GM18502 (cell line): Measurements from ENCODE around the gene LAMC2.
A peak's percentile ranks its signal among the peaks of the same experiment; 100 is the strongest.

ENCODE experiments used
- ATAC-seq: cut with Tn5 transposase; IDR thresholded peaks from one replicate; pipeline ENCODE4 v1.9.1; 2021; ENCODE audit warnings: mild to moderate bottlenecking; ENCODE audit not compliant: unreplicated experiment, poor library complexity

Gene LAMC2

DNA sequence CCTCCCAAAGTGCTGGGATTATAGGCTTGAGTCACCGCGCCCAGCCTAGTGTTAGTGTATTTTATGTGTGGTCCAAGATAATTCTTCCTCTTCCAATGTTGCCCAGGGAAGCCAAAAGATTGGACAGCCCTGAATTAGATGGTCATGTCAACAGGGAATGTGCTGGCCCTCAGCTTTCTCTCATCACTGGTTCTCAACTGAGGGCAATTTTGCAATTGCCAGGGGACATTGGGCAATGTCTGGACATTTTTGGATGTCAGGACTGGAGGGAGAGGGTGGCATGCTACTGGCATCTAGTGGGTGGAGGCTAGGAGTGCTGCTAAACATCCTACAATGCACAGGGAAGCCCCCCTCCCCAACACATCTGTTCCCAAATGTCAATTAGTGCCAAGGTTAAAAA, 95.0 kb downstream of the LAMC2 start:
- no peak for ATAC-seq

DNA sequence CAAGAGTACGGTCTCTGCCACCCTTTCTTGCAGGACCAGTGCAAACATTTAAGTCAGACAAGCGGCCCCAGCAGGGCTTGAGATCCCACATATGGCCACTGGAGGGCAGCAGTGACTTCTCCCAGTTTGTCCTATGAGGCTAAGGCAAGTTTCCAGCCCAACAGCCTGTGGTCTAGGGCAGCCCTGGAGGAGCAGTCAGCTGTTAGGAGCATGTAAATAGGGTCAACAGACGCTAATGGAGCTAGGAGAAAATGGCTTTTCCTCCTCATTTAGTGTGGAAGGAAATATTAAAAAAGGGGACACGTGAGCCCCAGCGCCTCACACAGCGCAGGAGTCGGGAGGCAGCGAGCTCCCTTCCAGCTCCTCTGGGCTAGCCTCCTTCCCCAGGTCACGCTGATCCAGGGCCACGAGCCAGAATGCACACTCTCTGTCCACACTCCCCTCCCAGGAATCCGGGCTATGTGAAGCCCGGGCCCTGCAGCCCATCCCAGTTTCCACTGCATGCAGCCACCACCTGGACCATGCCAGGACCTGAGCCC, 95.6 kb downstream of the LAMC2 start:
- peak; percentile 71 for ATAC-seq

DNA sequence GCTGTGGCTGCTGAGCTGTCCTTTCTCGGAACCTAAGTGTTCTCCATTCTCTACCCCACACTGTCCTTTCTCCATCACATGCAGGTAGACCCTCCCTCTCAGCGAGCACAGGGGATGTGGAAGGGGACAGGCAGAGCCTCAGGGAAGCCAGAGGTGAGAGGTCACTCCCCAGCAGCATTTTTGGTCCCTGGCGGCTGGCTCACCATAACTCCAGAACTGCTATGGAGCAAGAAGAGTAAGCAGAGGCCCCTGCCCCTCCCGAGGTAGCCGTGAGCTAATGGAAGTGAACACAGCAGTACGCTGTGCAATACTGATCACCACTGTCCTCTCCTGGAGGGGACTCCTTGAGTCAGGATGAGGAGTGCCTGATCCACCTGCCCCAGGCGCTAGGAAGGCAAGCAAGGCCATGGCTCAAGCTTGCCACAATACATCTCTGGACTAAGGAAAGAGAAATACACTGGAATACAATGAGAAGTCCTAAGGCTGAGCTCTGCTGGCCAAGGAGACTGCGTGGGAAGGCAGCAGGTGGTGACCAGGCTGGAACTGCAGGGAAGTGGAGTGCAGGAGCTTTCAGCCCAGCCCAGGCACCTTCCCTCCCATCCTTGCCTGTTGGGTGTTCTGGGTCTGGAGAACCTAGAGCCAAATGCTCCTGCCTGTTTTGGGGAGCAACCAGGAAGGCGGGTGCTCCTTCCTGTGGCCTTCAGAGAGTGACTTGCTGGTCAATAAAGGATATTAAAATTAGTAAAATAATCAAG, 96.2 kb downstream of the LAMC2 start:
- no peak for ATAC-seq

DNA sequence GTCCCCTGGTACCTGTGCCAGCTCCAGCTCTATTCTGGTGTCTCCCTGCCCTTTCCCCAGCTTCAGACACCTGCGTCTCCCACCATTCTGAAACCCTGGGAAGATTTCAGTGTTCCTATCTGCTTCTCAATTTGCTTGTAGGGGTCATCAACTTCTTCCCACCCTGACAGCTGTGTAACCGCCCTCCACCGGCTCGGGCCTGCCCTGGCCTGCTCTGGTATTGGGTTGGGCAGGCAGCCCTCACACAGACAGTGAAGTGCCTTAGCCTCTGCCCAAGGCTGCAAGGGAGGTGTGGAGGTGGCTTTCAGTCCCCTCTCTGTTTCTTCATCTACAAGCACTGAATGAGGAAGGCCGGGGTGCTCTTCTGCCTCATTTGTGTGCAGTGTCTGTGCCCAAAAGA, 97.2 kb downstream of the LAMC2 start:
- ATAC-seq, result no peak

DNA sequence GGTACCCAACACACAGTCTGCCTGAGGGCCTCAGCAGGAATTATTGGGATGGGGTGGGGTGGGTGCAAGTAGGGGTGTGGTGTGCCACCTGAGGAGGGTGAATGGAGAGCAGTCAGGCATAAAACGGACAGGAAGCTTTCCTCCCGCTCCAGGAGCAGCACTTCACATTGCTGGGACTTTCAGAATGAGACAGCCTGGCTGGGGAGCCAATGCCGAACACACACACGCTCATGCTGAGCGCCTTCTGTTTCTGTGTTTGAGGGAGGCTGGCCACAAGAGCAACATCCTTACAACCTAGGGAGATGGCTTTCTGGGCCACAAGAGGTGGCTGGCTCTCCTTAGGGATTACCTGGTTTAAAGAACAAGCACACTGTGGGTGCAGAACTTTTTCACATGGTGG, 98.0 kb downstream of the LAMC2 start:
- no peak for ATAC-seq

DNA sequence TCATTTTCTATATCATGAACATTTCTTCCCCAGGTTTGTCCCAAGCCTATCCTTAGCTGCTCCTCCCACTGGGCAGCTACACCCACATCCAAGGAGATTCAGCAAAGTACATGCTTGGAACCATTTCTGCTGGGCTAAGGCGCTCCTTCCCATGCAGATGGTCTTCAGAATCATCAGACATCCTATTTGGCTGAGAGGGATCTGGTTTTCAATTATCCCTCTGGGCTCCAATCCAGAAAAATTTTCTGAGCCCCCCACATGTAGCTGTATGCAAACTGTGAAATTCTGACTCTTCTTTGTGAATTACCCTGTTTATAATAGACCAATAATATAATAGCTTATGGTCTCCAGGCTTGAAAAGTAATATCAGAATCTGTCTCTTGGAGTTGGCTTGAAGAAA, 99.2 kb downstream of the LAMC2 start:
- ATAC-seq, result no peak

DNA sequence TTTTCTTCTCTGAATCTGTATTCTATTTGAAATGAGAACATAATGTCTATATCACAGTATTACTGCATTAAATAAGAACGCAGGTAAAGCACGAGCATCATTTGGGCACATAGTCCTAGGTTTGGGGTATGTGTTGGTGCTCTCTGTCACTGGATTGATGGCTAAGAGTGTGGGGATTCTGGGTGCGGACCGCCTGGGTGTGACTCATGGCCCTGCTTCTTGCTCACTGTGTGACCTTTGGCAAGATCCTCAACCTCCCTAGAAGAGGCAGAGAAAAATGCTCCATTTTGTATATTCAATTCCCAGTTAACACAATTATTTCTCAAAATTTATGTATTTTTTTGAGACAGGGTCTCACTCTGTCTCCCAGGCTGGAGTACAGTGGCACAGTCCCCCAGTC, 99.7 kb downstream of the LAMC2 start:
- no peak for ATAC-seq

DNA sequence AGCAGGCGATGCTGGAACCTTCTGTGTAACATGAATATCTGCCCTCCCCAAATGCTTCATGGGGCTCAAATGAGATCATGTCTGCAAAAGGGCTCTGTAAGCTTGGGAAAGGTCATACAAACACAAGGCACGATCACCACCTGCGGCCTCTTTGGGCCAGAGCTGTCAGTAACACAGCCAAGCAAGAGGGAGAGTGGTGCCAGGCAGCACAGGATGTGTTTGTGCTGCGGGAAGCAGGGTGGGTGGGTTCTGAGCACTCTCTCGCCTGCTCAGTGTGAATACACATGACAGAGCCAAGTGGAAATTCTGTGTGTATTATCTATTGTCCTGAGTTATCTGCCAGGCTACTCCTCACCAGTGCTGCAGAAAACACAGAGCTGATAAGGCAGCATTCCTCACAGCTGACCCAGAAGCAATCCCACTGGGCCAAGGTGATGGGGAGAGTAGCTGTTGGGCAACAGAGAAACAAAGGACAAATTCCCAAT, 101.2 kb downstream of the LAMC2 start:
- ATAC-seq, result no peak

DNA sequence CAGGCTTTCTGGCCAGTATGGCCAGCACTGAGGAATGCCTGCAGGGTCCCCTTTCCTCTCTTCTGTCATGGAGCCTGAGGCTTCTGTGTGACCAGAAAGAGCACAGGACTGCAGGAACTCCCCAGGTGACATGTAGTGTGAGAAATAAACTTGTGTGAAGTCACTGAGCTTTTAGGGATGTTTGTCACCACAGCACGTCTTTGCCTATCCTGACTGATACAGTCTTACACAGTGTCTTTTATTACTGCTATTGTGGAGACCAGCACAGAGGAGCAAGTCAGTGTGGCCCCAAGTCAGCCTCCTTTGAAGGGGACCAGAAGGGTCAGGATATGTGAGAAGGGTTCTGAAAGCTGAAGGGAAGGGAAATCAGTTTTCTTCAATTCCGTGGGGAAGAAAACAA, 102.5 kb downstream of the LAMC2 start:
- ATAC-seq, result no peak

DNA sequence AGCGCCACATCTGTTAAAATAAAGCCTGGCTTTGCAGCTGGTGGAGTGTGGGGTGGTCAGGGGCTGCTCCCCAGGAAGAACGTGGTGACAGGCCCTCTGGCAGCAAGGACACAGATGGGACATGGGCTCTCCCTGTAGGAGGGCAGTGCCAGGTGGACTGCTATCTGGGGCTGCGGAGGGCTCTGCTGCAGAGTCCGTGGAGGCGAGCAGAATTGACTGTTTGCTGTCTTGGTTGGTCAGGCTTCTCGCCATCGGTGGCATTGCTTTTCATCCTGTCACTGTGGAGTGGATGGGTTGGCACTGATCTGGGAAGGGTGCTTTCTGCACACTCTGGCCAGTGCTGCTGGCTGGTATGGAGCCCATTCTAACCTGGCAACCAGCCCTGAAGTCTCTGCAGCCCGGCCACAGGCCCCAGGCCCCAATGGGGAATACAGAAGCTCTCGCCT, 103.0 kb downstream of the LAMC2 start:
- ATAC-seq, result no peak

DNA sequence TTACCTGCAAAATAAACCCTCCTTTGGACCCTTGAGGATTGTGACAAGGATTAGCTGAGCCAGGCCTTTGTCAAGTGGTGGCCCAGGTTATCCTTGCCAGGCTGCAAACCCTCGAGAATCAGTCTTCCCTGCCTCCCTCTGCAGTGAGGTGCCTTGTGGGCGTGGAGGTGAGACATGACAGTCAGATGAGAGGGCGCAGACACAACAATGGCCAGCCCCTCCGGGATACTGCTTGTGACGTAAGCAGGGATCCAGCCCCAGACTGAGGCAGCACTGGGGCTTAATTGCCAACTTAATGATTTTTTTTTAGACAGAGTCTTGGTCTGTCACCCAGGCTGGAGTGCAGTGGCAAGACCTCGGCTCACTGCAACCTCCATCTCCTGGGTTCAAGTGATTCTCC, 104.6 kb downstream of the LAMC2 start:
- ATAC-seq, result no peak

DNA sequence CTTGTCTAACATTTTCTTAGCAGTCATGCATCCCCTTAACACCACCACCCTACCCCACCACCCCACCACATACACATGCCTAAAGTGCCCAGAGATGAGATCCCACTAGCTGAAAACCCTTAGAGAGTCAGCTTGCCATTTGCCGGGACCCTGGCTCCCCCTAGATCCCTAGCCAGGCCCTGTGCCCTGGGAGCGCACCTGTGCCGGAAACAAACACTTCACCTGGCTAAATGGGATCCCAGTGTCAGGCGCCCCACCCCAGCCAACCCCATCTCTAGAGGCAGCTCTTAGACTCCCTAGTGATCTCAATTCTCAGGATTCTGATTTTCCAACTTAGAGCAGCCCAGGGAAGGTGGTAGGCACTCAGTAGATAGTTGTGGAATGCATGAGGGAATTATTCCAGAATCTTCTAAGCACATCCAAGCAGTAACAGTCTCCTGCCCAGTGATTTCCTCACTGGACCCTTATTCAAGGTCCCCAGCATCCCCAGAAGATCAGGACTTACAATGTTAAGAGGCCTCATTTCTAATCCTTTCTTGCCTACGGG, 105.2 kb downstream of the LAMC2 start:
- no peak for ATAC-seq

DNA sequence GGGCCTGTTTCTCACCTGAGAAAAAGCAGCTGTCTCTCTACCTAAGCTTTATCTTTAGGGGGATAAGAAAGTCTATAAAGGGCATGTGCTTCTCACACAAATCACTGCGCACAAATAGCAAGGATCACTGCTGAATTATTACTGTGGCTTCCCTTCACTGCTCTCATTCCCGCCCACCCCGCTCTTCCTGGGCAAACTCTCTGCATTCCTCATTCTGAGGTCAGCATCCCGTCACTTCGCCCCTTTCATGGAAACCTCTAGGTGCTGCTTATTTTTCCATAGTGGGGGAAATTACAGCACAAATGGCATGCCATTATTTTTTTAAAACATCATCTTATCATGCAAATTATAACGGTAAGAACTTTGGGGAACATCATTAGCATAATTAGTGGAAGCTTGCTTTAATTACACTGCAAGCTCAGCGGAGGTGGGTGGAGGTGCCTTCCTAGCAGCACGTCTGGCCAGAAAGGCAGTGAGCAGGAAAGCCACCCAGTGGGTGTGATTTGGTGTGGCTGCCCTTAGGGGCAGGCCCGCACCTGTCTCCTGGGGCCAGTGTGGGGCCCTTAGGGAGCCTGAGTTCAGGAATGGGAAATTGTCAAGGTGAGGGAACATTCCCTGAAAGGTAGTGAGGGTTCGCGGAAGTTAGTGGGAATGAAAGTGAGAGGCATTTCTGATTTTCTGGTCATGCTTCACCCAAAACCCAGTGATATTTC, 105.9 kb downstream of the LAMC2 start:
- ATAC-seq, result no peak

DNA sequence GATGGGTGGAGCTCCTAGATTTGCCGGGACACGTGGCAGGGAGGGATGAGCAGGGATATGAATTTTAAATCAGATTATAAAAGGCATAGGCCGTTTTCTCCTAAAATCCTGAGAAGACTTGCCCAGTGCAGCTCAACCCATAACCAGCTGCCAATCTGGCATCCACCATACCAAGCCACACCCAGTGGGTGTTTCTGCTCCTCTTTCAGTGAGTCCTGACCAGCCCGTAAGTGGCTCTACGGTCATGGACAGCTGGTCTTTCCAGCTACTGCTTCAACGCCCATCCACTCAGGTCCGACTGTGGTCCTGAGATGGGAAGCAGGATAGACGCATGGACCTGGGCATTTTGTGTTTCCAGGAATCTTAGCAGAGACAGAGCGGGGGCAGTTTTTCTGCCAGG, 107.2 kb downstream of the LAMC2 start:
- ATAC-seq, result no peak

DNA sequence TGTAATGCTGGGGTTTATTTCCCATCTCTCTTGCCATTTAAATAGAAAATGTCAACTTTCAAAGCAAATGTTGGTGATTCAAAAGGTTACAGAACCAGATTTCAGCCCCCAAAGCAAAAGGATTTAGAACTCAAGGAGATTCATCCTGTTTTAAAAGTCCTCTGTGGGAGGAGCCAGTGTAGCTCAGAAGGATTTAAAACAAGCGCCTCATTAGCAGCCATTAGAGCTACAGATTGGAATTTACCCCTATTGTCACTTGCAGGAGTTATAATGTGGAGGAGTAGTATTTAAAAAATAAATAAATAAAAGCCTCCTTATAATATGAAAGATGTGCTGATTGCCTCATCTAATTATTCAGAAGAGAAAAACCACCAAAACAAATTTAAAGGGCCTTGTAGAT, 107.8 kb downstream of the LAMC2 start:
- no peak for ATAC-seq
